Dedifferentiated amniotic fluid mesenchymal stem cell (primary cell): Measurements from ENCODE around the gene TELO2.
"Not testable (repeated sequence)": the region's sequence is repeated elsewhere in the genome, so short reads cannot be mapped to it uniquely, and the experiment has no call there.

Experiments
- DNase-seq: peaks from one replicate; pipeline ENCODE4 v3.0.0-alpha.2; 2016; ENCODE audit errors: extremely low spot score

Gene TELO2

GRCh38 chr16:1475552-1476114 is 17.5 kb upstream of the TELO2 start:
- DNase-seq, result no peak

GRCh38 chr16:1477033-1477432 is 16.1 kb upstream of the TELO2 start:
- DNase-seq, result no peak

GRCh38 chr16:1478937-1479336 is 14.2 kb upstream of the TELO2 start:
- not testable (repeated sequence) for DNase-seq

GRCh38 chr16:1481906-1482835 is 11.0 kb upstream of the TELO2 start:
- no peak for DNase-seq

- DNase-seq, result no peak
Measured at GRCh38 chr16:1485847-1486496, 7.2 kb upstream of the TELO2 start.

- DNase-seq, result no peak
Measured at GRCh38 chr16:1486551-1487390, 6.4 kb upstream of the TELO2 start.

GRCh38 chr16:1487395-1488053 is 5.6 kb upstream of the TELO2 start:
- DNase-seq, result no peak

- DNase-seq, result no peak
Measured at GRCh38 chr16:1488054-1488601, 5.0 kb upstream of the TELO2 start.

- DNase-seq, result no peak
Measured at GRCh38 chr16:1488619-1489018, 4.5 kb upstream of the TELO2 start, which contains the start of gene PTX4. TSS of gene PTX4 (minus strand) at chr16:1488944. CDS start at chr16:1488909, 35 bp downstream.

GRCh38 chr16:1489077-1489476 is 4.1 kb upstream of the TELO2 start:
- no peak for DNase-seq

- DNase-seq, result no peak
Measured at GRCh38 chr16:1491327-1491726, 1.8 kb upstream of the TELO2 start.

- DNase-seq, result no peak
Measured at GRCh38 chr16:1492082-1492922, 858 bp upstream of the TELO2 start.

GRCh38 chr16:1493746-1494094 is 560 bp downstream of the TELO2 start:
- DNase-seq, result no peak

GRCh38 chr16:1494129-1494640 is 1.0 kb downstream of the TELO2 start:
- DNase-seq, result no peak

GRCh38 chr16:1494711-1495110 is 1.6 kb downstream of the TELO2 start:
- no peak for DNase-seq

- DNase-seq, result no peak
Measured at GRCh38 chr16:1495211-1495888, 2.2 kb downstream of the TELO2 start.

- no peak for DNase-seq
Measured at GRCh38 chr16:1495889-1496262, 2.7 kb downstream of the TELO2 start.

GRCh38 chr16:1496464-1496863 is 3.3 kb downstream of the TELO2 start:
- no peak for DNase-seq

GRCh38 chr16:1497014-1497598 is 3.9 kb downstream of the TELO2 start:
- DNase-seq, result no peak
